ENCODE results near the gene E2F4. TPM values are rescaled to one million over a fixed set of nuclear protein-coding genes. Genes with fewer than 3 reads are reported as not detected.

E2F4 gene
- total and polyA plus RNA-seq, 2 experiments from 2014 or later, result 70.4 to 72.4 TPM

GRCh38 chr16:67199808-67200198, 7.8 kb downstream of the E2F4 start:
- TF ChIP-seq EZH2phosphoT487 (IDR thresholded peaks at IDR 0.05; ENCODE audit: low read depth, severe bottlenecking, unreplicated experiment) (no peak), CTCF (IDR thresholded peaks at IDR 0.05; ENCODE audit: poor library complexity) (no peak), EZH2 (IDR thresholded peaks at IDR 0.05; ENCODE audit: borderline replicate concordance) (no peak)
- Histone ChIP-seq H3K9me3 (ENCODE audit: low read depth) (no peaks in the 10 kb centered on the region), H2AFZ (no peak overlapping the region), H4K20me1 (ENCODE audit: insufficient read depth, poor library complexity, severe bottlenecking) (no peaks in the 10 kb centered on the region), H3K27ac (no peak overlapping the region), H3K27me3 (no peaks in the 10 kb centered on the region), H3K4me3 (no peak overlapping the region), H3K4me2 (peak overlapping the region; percentile 86), H3K9me2 (replicated peaks; ENCODE audit: insufficient read depth) (no peaks in the 10 kb centered on the region), H3K79me2 (no peaks in the 10 kb centered on the region), H3K36me3 (replicated peaks; ENCODE audit: insufficient read depth, low read depth) (no peaks in the 10 kb centered on the region), H3K4me1 (ENCODE audit: insufficient read depth) (peaks cover 5% of the 10 kb centered on the region)
- DNase-seq (ENCODE audit: low spot score), result no peak
- WGBS (ENCODE audit: low lambda C conversion rate, missing lambda C conversion rate), result 36% methylated on average over 18 of the region's 22 CpGs

- Histone ChIP-seq H3K9me3 (ENCODE audit: low read depth) (no peaks in the 10 kb centered on the region), H3K36me3 (replicated peaks; ENCODE audit: insufficient read depth, low read depth) (no peaks in the 10 kb centered on the region), H3K79me2 (no peaks in the 10 kb centered on the region), H2AFZ (no peak overlapping the region), H3K4me2 (peak overlapping the region; percentile 86), H3K27me3 (no peaks in the 10 kb centered on the region), H3K27ac (no peak overlapping the region), H3K9me2 (replicated peaks; ENCODE audit: insufficient read depth) (no peaks in the 10 kb centered on the region), H4K20me1 (ENCODE audit: insufficient read depth, poor library complexity, severe bottlenecking) (no peaks in the 10 kb centered on the region), H3K4me3 (no peak overlapping the region), H3K4me1 (ENCODE audit: insufficient read depth) (peaks cover 5% of the 10 kb centered on the region)
- DNase-seq (ENCODE audit: low spot score), result no peak
- no peak for TF ChIP-seq EZH2phosphoT487 (IDR thresholded peaks at IDR 0.05; ENCODE audit: low read depth, severe bottlenecking, unreplicated experiment)
- TF ChIP-seq EZH2 (IDR thresholded peaks at IDR 0.05; ENCODE audit: borderline replicate concordance), result no peak
- TF ChIP-seq CTCF (IDR thresholded peaks at IDR 0.05; ENCODE audit: poor library complexity), result no peak
- 96% methylated on average over 7 of the region's 8 CpGs for whole genome bisulfite sequencing (ENCODE audit: low lambda C conversion rate, missing lambda C conversion rate)
Measured at GRCh38 chr16:67200491-67200890, 8.5 kb downstream of the E2F4 start.

- TF ChIP-seq EZH2 (IDR thresholded peaks at IDR 0.05; ENCODE audit: borderline replicate concordance) (no peak), EZH2phosphoT487 (IDR thresholded peaks at IDR 0.05; ENCODE audit: low read depth, severe bottlenecking, unreplicated experiment) (no peak), CTCF (IDR thresholded peaks at IDR 0.05; ENCODE audit: poor library complexity) (no peak)
- Histone ChIP-seq H3K27me3 (no peaks in the 10 kb centered on the region), H4K20me1 (ENCODE audit: insufficient read depth, poor library complexity, severe bottlenecking) (no peaks in the 10 kb centered on the region), H3K9me3 (ENCODE audit: low read depth) (no peaks in the 10 kb centered on the region), H3K36me3 (replicated peaks; ENCODE audit: insufficient read depth, low read depth) (no peaks in the 10 kb centered on the region), H3K79me2 (no peaks in the 10 kb centered on the region), H3K27ac (no peak overlapping the region), H3K4me1 (ENCODE audit: insufficient read depth) (peaks cover 5% of the 10 kb centered on the region), H2AFZ (no peak overlapping the region), H3K4me2 (no peak overlapping the region), H3K9me2 (replicated peaks; ENCODE audit: insufficient read depth) (no peaks in the 10 kb centered on the region), H3K4me3 (no peak overlapping the region)
- WGBS (ENCODE audit: low lambda C conversion rate, missing lambda C conversion rate), result 96% methylated on average over 40 of the region's 40 CpGs
- no peak for DNase-seq (ENCODE audit: low spot score)
Measured at GRCh38 chr16:67201411-67202345, 9.7 kb downstream of the E2F4 start.
